Stimulated activated CD4-positive, alpha-beta T cell treated with anti-CD3 and anti-CD28 coated beads, Interleukin-15, amount 100 ng/mL, for 24 hours (primary cell): ENCODE measurements around the gene KRTAP5-2.
"Not testable (repeated sequence)": the region's sequence is repeated elsewhere in the genome, so short reads cannot be mapped to it uniquely, and the experiment has no call there.

Source experiments
- DNase-seq: peaks from one replicate; pipeline ENCODE4 v3.0.0-alpha.2; 2020

The KRTAP5-2 gene

GRCh38 chr11:1625541-1625940 lies 27.4 kb upstream of the KRTAP5-2 start:
- no peak for DNase-seq

- DNase-seq, result no peak
These were observed 26.5 kb upstream of the KRTAP5-2 start for GRCh38 chr11:1624621-1625020.

GRCh38 chr11:1623716-1624115 lies 25.6 kb upstream of the KRTAP5-2 start:
- DNase-seq, result no peak

- no peak for DNase-seq
These were observed 24.0 kb upstream of the KRTAP5-2 start, which contains the start of gene KRTAP5-4 for GRCh38 chr11:1622086-1622485. KRTAP5-4 (minus strand) TSS chr11:1622138; CDS start chr11:1622093, 45 bp downstream.

GRCh38 chr11:1619449-1619848 lies 21.4 kb upstream of the KRTAP5-2 start:
- DNase-seq, result peak; percentile 16

- no peak for DNase-seq
These were observed 20.1 kb upstream of the KRTAP5-2 start for GRCh38 chr11:1618231-1618630.

- DNase-seq, result no peak
These were observed 10.3 kb upstream of the KRTAP5-2 start, which contains the start of gene KRTAP5-3 for GRCh38 chr11:1608363-1608762. KRTAP5-3 (minus strand) TSS chr11:1608463; CDS start chr11:1608385, 78 bp downstream.

GRCh38 chr11:1607901-1608300 lies 9.8 kb upstream of the KRTAP5-2 start:
- DNase-seq, result not testable (repeated sequence)

- not testable (repeated sequence) for DNase-seq
These were observed 9.2 kb upstream of the KRTAP5-2 start for GRCh38 chr11:1607156-1607845.

- peak; percentile 25 for DNase-seq
These were observed 7.8 kb upstream of the KRTAP5-2 start for GRCh38 chr11:1605923-1606322.

GRCh38 chr11:1604711-1605110 lies 6.6 kb upstream of the KRTAP5-2 start:
- no peak for DNase-seq

- no peak for DNase-seq
These were observed 6.1 kb upstream of the KRTAP5-2 start for GRCh38 chr11:1604181-1604580.

GRCh38 chr11:1603629-1604028 lies 5.5 kb upstream of the KRTAP5-2 start:
- DNase-seq, result no peak

GRCh38 chr11:1601663-1602062 lies 3.6 kb upstream of the KRTAP5-2 start:
- DNase-seq, result not testable (repeated sequence)

GRCh38 chr11:1600626-1601025 lies 2.5 kb upstream of the KRTAP5-2 start:
- DNase-seq, result no peak

GRCh38 chr11:1598816-1599215 lies 722 bp upstream of the KRTAP5-2 start:
- DNase-seq, result no peak

GRCh38 chr11:1598406-1598805 lies 312 bp upstream of the KRTAP5-2 start:
- not testable (repeated sequence) for DNase-seq

GRCh38 chr11:1597331-1597993 lies 632 bp downstream of the KRTAP5-2 start:
- DNase-seq, result no peak

- DNase-seq, result not testable (repeated sequence)
These were observed 1.4 kb downstream of the KRTAP5-2 start for GRCh38 chr11:1596576-1597121.

GRCh38 chr11:1595994-1596575 lies 2.0 kb downstream of the KRTAP5-2 start:
- not testable (repeated sequence) for DNase-seq

GRCh38 chr11:1592628-1593027 lies 5.5 kb downstream of the KRTAP5-2 start:
- no peak for DNase-seq

GRCh38 chr11:1589996-1590395 lies 8.1 kb downstream of the KRTAP5-2 start:
- DNase-seq, result no peak

GRCh38 chr11:1589191-1589963 lies 8.7 kb downstream of the KRTAP5-2 start:
- not testable (repeated sequence) for DNase-seq
